NCI-H1092 treated with DMSO at 0.1 percent for 48 hours (cell line): ENCODE results near the gene YTHDF1.

ENCODE experiments used
- DNase-seq: peaks from one replicate; lab custom pipeline; 2025; lab: John Stamatoyannopoulos, UW

The YTHDF1 gene

GRCh38 chr20:63155266-63156165 is 60.4 kb downstream of the YTHDF1 start:
- DNase-seq, result no peak

GRCh38 chr20:63154395-63154794 is 61.5 kb downstream of the YTHDF1 start:
- DNase-seq, result no peak

- no peak for DNase-seq
Observed at GRCh38 chr20:63153254-63154221, 62.4 kb downstream of the YTHDF1 start.

GRCh38 chr20:63152322-63153253 is 63.3 kb downstream of the YTHDF1 start:
- DNase-seq, result no peak

GRCh38 chr20:63151554-63152321 is 64.2 kb downstream of the YTHDF1 start:
- no peak for DNase-seq

- DNase-seq, result no peak
Observed at GRCh38 chr20:63150911-63151531, 64.9 kb downstream of the YTHDF1 start.

GRCh38 chr20:63150391-63150898 is 65.5 kb downstream of the YTHDF1 start:
- DNase-seq, result no peak

- no peak for DNase-seq
Observed at GRCh38 chr20:63149531-63150192, 66.3 kb downstream of the YTHDF1 start.

- no peak for DNase-seq
Observed at GRCh38 chr20:63148696-63149095, 67.2 kb downstream of the YTHDF1 start.

- no peak for DNase-seq
Observed at GRCh38 chr20:63147532-63147931, 68.4 kb downstream of the YTHDF1 start.
